PFSK-1 (cell line): Measurements from ENCODE around the gene CCDC102A.

Experiments used
- FOXP2 ChIP-seq: optimal IDR thresholded peaks from 2 replicates; pipeline ENCODE3; 2011; ENCODE audit warnings: borderline replicate concordance, control low read depth, inconsistent platforms; ENCODE audit not compliant: insufficient read depth; ENCODE audit errors: extremely low read length, extremely low read depth
- POLR2AphosphoS5 ChIP-seq: IDR thresholded peaks from 2 replicates; pipeline ENCODE4 v1.6.1; 2012; ENCODE audit warnings: low read depth, mild to moderate bottlenecking, control low read depth, low read length, moderate library complexity
- SIN3A ChIP-seq: IDR thresholded peaks from 2 replicates; pipeline ENCODE4 v1.6.1; 2012; ENCODE audit warnings: mild to moderate bottlenecking, low read length, moderate library complexity, borderline replicate concordance; ENCODE audit not compliant: insufficient read depth
- TAF1 ChIP-seq: IDR thresholded peaks from 2 replicates; pipeline ENCODE4 v1.6.1; 2012; ENCODE audit warnings: low read length, control low read depth, borderline replicate concordance; ENCODE audit not compliant: insufficient read depth
- TF ChIP-seq, protein P1 (sequence below), 2 experiments: IDR thresholded peaks; 2 replicates each; pipeline versions ENCODE4 v1.6.1 to v1.8.0; 2011 to 2012; ENCODE audit warnings: low read depth in 2 of 2, low read length in 2 of 2, control low read depth in 1 of 2, inconsistent platforms in 1 of 2, mild to moderate bottlenecking in 1 of 2, moderate library complexity in 1 of 2; ENCODE audit not compliant: insufficient read depth in 1 of 2

CCDC102A gene

GRCh38 chr16:57568173-57568678, 31.9 kb upstream of the CCDC102A start:
- no peak for TF ChIP-seq SIN3A
- no peak for TF ChIP-seq POLR2AphosphoS5
- TF ChIP-seq FOXP2: no peak
- TF ChIP-seq, protein P1, sequence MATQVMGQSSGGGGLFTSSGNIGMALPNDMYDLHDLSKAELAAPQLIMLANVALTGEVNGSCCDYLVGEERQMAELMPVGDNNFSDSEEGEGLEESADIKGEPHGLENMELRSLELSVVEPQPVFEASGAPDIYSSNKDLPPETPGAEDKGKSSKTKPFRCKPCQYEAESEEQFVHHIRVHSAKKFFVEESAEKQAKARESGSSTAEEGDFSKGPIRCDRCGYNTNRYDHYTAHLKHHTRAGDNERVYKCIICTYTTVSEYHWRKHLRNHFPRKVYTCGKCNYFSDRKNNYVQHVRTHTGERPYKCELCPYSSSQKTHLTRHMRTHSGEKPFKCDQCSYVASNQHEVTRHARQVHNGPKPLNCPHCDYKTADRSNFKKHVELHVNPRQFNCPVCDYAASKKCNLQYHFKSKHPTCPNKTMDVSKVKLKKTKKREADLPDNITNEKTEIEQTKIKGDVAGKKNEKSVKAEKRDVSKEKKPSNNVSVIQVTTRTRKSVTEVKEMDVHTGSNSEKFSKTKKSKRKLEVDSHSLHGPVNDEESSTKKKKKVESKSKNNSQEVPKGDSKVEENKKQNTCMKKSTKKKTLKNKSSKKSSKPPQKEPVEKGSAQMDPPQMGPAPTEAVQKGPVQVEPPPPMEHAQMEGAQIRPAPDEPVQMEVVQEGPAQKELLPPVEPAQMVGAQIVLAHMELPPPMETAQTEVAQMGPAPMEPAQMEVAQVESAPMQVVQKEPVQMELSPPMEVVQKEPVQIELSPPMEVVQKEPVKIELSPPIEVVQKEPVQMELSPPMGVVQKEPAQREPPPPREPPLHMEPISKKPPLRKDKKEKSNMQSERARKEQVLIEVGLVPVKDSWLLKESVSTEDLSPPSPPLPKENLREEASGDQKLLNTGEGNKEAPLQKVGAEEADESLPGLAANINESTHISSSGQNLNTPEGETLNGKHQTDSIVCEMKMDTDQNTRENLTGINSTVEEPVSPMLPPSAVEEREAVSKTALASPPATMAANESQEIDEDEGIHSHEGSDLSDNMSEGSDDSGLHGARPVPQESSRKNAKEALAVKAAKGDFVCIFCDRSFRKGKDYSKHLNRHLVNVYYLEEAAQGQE (IDR thresholded peaks at IDR 0.05; ENCODE audit: insufficient read depth in 1 of 2, low read depth in 2 of 2, low read length in 2 of 2): no peak
- TF ChIP-seq TAF1: no peak

- TF ChIP-seq, protein P1 (IDR thresholded peaks at IDR 0.05; ENCODE audit: insufficient read depth in 1 of 2, low read depth in 2 of 2, low read length in 2 of 2): no peak
- TF ChIP-seq POLR2AphosphoS5: no peak
- no peak for TF ChIP-seq TAF1
- TF ChIP-seq FOXP2: no peak
- TF ChIP-seq SIN3A: no peak
Measured at GRCh38 chr16:57567691-57568090, 31.3 kb upstream of the CCDC102A start.

- TF ChIP-seq POLR2AphosphoS5: no peak
- TF ChIP-seq, protein P1 (IDR thresholded peaks at IDR 0.05; ENCODE audit: insufficient read depth in 1 of 2, low read depth in 2 of 2, low read length in 2 of 2): no peak
- TF ChIP-seq TAF1: no peak
- TF ChIP-seq SIN3A: no peak
- no peak for TF ChIP-seq FOXP2
Measured at GRCh38 chr16:57566436-57566835, 30.1 kb upstream of the CCDC102A start.

GRCh38 chr16:57565461-57565860, 29.1 kb upstream of the CCDC102A start:
- TF ChIP-seq FOXP2 (no peak), POLR2AphosphoS5 (no peak), TAF1 (no peak), SIN3A (no peak)
- TF ChIP-seq, protein P1 (IDR thresholded peaks at IDR 0.05; ENCODE audit: insufficient read depth in 1 of 2, low read depth in 2 of 2, low read length in 2 of 2): no peak

DNA sequence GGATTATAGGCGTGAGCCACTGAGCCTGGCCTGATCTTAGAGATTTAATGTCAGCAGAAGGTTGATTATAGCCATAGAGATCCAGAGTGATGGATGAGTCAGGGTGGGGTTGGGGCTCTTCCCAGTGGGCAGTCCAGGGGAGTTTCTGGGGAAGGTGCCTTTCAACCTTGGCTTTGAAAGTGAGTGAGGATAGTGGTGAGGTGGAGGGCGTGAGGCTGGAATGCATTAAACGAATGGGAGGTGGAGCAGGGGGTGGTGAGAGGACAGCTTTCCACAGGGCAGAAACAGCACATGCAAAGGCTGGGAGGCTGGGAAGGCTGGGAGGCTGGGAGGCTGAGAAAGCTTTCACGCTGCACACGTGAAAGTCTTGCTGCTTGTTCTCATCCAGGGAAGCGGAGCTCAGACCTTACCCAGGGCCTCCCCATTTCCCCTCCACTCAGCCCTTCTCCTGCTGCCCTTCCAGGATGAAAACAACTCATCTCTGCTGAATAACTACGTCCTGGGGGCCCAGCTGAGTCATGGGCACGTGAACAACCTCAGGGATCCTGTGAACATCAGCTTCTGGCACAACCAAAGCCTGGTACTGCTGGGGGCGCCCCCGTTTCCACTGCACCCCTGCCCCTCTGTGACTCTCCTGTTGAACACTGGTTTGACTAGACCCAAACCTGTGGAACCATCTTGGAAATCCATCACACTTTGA, 28.4 kb upstream of the CCDC102A start:
- TF ChIP-seq POLR2AphosphoS5 (no peak), SIN3A (no peak), FOXP2 (no peak)
